IPS-20b (cell line): ENCODE measurements around the gene RPRD1B.

Source experiments
- H3K27ac ChIP-seq: one replicate; pipeline ENCODE4 v1.5.1; 2013; ENCODE audit warnings: low read length
- H3K27me3 ChIP-seq: 2 replicates; pipeline ENCODE4 v1.6.1; 2013; ENCODE audit warnings: mild to moderate bottlenecking, low read length, inconsistent platforms; ENCODE audit not compliant: insufficient read depth
- H3K36me3 ChIP-seq: 2 replicates; pipeline ENCODE4 v1.6.1; 2013; ENCODE audit warnings: low read depth, mild to moderate bottlenecking, inconsistent platforms, low read length, moderate library complexity; ENCODE audit not compliant: insufficient read depth
- H3K4me1 ChIP-seq: 2 replicates; pipeline ENCODE4 v1.6.1; 2013; ENCODE audit warnings: mild to moderate bottlenecking, control low read depth, inconsistent platforms, low read length, moderate library complexity; ENCODE audit not compliant: insufficient read depth
- H3K4me3 ChIP-seq: 2 replicates; pipeline ENCODE4 v1.5.1; 2013; ENCODE audit warnings: mild to moderate bottlenecking, low read length, inconsistent platforms
- H3K9ac ChIP-seq: 2 replicates; pipeline ENCODE4 v1.6.1; 2013; ENCODE audit warnings: low read depth, mild to moderate bottlenecking, inconsistent platforms, low read length, moderate library complexity
- H3K9me3 ChIP-seq: 2 replicates; pipeline ENCODE4 v1.6.1; 2013; ENCODE audit warnings: mild to moderate bottlenecking, low read depth, low read length, inconsistent platforms; ENCODE audit not compliant: insufficient read depth

Gene RPRD1B

DNA sequence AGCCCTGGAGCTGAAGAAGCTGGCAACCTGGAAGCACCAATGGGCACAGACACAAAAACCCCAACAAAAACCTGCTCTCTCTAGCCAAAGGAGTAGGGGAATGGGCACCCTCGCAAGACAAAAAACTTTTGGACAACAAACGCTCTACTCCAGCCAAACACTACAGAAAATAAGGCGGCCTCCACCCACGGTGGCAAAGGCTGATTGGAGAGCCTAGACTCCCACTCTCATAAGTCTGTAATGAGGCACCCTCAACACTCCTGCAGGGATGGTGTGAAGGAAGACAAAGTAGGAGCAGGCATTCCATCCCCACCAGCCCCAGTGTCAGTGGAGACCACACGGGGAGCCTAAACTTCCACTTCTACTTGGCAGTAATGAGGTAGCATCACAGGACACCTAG, 9.1 kb upstream of the RPRD1B start:
- Histone ChIP-seq H3K27me3 (no peaks in the 10 kb centered on the region), H3K9me3 (no peaks in the 10 kb centered on the region), H3K27ac (no peak overlapping the region), H3K4me1 (peaks cover 3% of the 10 kb centered on the region; the same call in 1 of the 2 replicates), H3K9ac (no peak overlapping the region), H3K36me3 (peaks cover 5% of the 10 kb centered on the region), H3K4me3 (no peak overlapping the region)

DNA sequence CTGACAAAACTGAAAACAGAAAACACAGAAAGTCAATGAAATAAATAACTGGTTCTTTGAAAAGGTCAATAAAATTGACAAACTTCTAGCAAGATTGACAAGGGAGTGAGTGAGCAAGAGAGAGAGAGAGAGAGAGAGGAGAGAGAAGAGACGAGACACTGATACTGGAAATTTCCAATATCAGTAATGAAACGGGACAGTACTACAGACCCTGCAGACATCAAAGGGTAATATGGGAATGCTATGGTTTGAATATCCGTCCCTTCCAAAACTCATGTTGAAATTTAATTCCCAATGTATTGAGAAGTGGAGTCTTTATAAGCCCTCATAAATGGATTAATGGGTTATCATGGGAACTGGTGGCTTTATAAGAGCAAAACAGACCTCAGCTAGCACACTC, 4.1 kb upstream of the RPRD1B start:
- Histone ChIP-seq H3K9me3 (no peaks in the 10 kb centered on the region), H3K4me3 (no peak overlapping the region), H3K27ac (no peak overlapping the region), H3K4me1 (peaks cover 8% of the 10 kb centered on the region; the same call in 1 of the 2 replicates), H3K36me3 (no peaks in the 10 kb centered on the region), H3K27me3 (no peaks in the 10 kb centered on the region), H3K9ac (no peak overlapping the region)

DNA sequence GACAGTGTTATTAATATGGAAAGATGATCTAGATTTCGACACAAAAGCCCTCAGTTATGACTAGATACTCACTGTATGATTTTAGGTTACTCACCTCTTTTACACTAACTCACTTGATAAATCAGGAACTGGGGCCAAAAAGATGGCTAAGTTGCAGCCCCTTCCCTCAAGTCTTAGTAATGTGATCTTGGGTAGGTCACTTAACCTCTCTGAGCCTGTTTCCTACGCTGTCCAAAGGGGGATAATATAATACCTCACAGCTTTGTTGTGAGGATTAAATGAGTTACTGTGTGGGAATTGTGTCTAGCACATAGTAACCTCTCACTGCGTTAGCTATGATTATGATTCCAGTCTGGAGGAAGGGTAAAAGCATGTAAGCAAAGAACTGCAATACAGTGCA, 1.6 kb upstream of the RPRD1B start:
- peak overlapping the region; percentile 95 for H3K4me3 ChIP-seq
- H3K27me3 ChIP-seq, result no peaks in the 10 kb centered on the region
- H3K27ac ChIP-seq, result no peak overlapping the region
- no peaks in the 10 kb centered on the region for H3K9me3 ChIP-seq
- H3K36me3 ChIP-seq, result peaks cover 19% of the 10 kb centered on the region
- H3K9ac ChIP-seq, result peak overlapping the region; percentile 86; the same call in 1 of the 2 replicates
- H3K4me1 ChIP-seq, result peaks cover 14% of the 10 kb centered on the region; the same call in 1 of the 2 replicates

DNA sequence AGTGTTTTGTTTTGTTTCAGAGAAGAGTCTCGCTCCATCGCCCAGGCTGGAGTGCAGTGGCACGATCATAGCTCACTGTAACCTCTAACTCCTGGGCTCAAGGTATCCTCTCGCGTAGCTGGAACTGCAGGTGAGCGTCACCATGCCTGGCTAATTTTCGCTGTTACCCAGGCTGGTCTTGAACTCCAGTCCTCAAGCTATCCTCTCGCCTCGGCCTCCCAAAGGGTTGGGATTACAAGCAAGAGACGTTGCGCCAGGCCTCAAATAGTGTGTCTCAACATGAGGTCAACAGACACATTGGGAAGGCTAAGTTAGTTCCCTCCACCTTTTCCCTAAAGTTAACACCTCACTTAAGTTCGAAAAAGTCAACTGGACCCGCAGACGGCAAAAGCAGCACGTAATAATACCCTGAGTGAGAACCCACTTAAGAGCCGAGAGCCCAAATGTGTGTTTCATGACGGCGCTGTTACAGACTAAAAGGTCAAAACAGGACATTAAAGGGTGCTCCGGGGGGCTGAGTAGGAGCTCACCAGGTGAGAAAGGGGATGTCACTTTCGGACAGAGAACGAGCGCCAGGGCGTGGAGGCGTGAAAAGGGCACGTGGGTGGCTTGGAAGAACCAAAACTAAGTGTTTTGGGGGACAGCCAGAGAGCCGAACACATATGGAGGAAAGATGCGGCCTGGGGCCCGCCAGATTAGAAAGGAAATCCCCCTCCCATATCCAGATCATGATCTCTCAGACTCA, 789 bp upstream of the RPRD1B start:
- Histone ChIP-seq H3K4me1 (peaks cover 14% of the 10 kb centered on the region; the same call in 1 of the 2 replicates), H3K27me3 (no peaks in the 10 kb centered on the region), H3K27ac (peak overlapping the region; percentile 93), H3K9me3 (no peaks in the 10 kb centered on the region), H3K36me3 (peaks cover 27% of the 10 kb centered on the region), H3K9ac (peak overlapping the region; percentile 86), H3K4me3 (peak overlapping the region; percentile 95)

DNA sequence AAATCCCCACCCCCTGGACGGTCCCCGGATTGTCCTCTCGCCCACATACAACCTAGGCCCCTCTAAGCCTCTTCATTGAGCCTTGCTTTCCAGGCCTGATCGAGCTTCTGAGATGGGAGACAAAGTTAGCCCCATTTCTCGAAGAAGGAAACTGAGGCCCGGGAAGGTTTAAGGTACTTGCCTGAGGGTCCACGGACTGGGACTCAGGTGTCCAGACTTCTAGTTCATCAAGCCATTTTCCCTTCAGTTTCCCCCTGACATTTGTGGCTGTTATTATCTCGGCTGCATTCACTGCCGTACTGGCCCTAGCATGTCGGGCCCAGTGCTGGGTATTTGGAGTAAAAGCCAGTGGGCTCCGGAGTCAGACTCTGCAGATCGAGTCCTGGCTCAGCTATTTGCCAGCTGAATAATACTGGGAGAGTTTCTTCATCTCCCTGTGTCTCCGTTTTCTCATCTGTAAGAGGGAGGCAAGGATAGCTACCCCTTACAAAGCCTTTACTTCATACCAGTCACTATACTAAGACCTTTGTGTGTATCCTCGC, 633 bp downstream of the RPRD1B start:
- H3K9ac ChIP-seq, result peak overlapping the region; percentile 86
- H3K27me3 ChIP-seq, result no peaks in the 10 kb centered on the region
- peak overlapping the region; percentile 93 for H3K27ac ChIP-seq
- H3K4me1 ChIP-seq, result peaks cover 10% of the 10 kb centered on the region; the same call in 1 of the 2 replicates
- H3K9me3 ChIP-seq, result no peaks in the 10 kb centered on the region
- H3K4me3 ChIP-seq, result peak overlapping the region; percentile 95
- H3K36me3 ChIP-seq, result peaks cover 31% of the 10 kb centered on the region

DNA sequence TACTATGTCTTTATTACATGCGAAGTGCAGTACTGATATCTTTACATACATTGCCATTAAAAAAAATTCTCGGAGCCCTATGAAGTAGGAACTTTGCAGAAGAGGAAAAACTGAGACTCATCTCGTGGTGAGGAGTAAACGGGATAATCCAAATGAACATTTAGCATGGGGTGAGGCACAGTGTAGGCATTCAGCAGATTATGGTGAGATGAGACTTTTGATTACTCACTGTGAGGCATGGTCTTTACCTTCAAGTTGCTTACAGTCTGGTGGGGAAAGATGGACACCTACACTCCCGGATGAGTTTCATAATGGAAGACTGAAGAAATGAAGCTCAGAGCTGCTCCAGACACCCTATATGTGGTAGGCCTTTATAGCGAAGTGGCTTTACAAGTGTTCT, 1.4 kb downstream of the RPRD1B start:
- Histone ChIP-seq H3K27me3 (no peaks in the 10 kb centered on the region), H3K27ac (no peak overlapping the region), H3K9me3 (no peaks in the 10 kb centered on the region), H3K4me1 (peaks cover 10% of the 10 kb centered on the region; the same call in 1 of the 2 replicates), H3K9ac (peak overlapping the region; percentile 86; the same call in 1 of the 2 replicates), H3K36me3 (peaks cover 35% of the 10 kb centered on the region), H3K4me3 (peak overlapping the region; percentile 95)

DNA sequence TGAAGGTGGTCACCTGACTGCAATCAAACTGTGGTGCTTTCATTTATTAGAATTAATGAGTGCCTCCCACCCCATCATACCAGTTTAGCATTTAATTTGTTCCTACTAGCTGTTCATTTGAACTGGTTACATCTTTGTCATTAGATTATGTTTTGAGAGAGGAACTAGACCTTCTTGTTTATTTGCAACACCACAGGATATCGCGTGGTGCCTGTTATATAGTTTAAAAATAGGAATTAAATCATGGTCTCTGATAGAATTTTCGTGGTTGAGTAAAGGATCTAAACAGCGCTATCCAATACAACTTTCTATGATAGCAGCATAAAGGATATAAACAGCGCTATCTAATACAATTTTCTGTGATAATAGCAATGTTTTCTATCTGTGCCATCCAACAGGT, 2.8 kb downstream of the RPRD1B start:
- Histone ChIP-seq H3K36me3 (peaks cover 48% of the 10 kb centered on the region), H3K27ac (no peak overlapping the region), H3K4me1 (peaks cover 10% of the 10 kb centered on the region; the same call in 1 of the 2 replicates), H3K4me3 (no peak overlapping the region), H3K9me3 (no peaks in the 10 kb centered on the region), H3K27me3 (no peaks in the 10 kb centered on the region), H3K9ac (no peak overlapping the region)

DNA sequence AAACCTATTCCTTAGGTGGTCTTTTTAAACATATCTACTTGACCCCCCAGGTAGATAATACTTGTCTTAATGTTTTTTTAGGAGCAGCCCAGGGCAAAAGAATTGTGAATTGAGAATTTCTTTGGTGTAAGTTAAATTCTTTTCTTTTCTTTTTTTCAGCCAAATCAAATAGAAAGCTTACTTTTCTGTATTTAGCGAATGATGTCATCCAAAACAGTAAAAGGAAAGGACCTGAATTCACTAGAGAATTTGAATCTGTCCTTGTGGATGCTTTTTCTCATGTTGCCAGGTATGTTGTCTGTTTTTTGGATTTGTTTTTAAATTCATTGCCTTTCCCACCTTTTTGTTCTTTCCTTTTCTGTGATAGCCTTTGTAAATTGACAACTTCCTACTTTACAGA, 6.7 kb downstream of the RPRD1B start:
- Histone ChIP-seq H3K4me3 (no peak overlapping the region), H3K36me3 (peaks cover 79% of the 10 kb centered on the region), H3K27ac (no peak overlapping the region), H3K27me3 (no peaks in the 10 kb centered on the region), H3K9ac (no peak overlapping the region), H3K4me1 (no peaks in the 10 kb centered on the region), H3K9me3 (no peaks in the 10 kb centered on the region)

DNA sequence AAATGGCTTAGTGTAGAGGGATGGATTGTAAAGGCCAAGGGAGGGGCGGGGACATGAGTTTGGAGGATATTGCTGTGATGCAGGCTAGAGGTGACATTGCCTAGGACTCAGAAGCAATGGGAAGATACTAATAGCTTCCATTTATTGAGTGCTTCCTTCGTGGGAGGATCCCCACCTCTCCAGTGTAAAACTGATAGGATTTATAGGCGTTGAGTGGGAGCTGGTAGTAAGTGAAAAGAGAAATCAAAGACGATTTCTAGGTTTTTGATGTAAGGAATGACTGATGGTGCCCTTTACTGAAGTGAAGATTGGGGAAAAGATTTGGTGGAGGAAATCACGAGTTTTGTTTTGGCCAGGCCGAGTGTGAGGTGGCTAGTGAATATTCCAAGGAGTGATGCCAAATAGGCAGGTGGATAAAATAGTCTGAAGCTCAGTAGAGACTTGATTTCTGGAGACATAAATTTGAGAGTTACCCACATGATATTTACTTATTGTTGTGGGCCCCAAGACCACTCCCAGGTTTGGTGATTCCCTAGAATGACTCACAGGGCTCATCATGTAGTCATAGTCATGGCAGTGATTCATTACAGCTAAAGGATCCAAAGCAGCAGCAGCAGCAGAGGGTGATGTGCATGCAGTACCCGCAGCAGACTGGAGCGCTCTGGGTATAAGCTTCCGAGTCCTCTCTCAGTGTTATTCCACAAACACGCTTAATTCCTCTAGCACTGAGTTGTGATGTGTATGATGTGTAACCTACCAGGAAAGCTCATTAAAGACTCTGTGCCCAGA, 10.2 kb downstream of the RPRD1B start:
- H3K4me3 ChIP-seq, result no peak overlapping the region
- no peaks in the 10 kb centered on the region for H3K9me3 ChIP-seq
- no peak overlapping the region for H3K27ac ChIP-seq
- H3K27me3 ChIP-seq, result no peaks in the 10 kb centered on the region
- H3K9ac ChIP-seq, result no peak overlapping the region
- peaks cover 16% of the 10 kb centered on the region for H3K4me1 ChIP-seq
- H3K36me3 ChIP-seq, result peaks cover 76% of the 10 kb centered on the region

DNA sequence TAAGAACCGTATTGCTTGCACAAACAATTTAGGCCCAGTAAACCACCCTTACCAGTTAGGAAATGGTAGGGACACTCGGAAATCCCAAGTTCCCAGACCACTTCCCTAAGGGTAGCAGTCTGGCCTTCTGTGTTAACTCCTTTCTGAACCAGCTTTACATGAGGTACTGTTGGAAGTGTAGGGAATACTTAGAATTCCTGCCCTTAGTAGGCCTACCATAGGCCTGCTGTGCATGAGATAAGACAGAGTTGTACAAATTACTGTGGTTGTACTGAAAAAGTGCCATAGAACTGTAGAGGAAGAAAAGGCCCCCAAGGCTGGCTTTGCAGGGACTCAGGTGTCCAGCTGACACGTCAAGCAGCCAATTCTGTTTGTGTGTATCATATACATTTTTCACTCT, 11.1 kb downstream of the RPRD1B start:
- Histone ChIP-seq H3K27me3 (no peaks in the 10 kb centered on the region), H3K27ac (no peak overlapping the region), H3K4me1 (peaks cover 16% of the 10 kb centered on the region), H3K4me3 (no peak overlapping the region), H3K9ac (no peak overlapping the region), H3K36me3 (peaks cover 81% of the 10 kb centered on the region), H3K9me3 (no peaks in the 10 kb centered on the region)

DNA sequence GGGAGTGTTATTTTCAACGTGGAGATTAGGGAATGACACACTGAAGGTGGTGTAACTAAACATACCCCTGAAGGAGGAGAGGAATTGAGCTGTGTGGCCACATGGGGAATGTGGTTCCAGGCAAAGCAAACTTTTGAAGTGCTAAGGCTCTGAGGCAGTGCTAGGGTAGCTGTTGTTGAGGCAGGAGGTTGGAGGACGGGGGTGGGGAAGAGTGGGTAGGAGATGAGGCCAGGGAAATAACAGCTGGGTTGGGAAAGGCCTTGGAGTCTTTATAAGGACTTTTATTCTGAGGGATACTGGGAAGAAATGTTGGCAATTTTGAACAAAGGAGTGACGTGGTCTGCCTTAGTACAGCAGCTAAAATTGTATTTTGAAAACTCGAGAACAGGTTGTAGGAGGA, 13.0 kb downstream of the RPRD1B start:
- no peaks in the 10 kb centered on the region for H3K27me3 ChIP-seq
- peaks cover 21% of the 10 kb centered on the region for H3K4me1 ChIP-seq
- H3K4me3 ChIP-seq, result no peak overlapping the region
- 0 out of 2 replicates have a peak overlapping the region, but pooled peaks have one; percentile 7 for H3K9ac ChIP-seq
- no peak overlapping the region for H3K27ac ChIP-seq
- H3K9me3 ChIP-seq, result no peaks in the 10 kb centered on the region
- peaks cover 80% of the 10 kb centered on the region for H3K36me3 ChIP-seq
